SK-N-SH (cell line): ENCODE results near the gene ZSWIM3. TPM values are rescaled to one million over a fixed set of nuclear protein-coding genes. Genes with fewer than 3 reads are reported as not detected.

Experiments
- CTCF ChIA-PET: fragments of 300-600, 350-600 bp; formaldehyde crosslinking; extraction: SDS; loops from one replicate; lab custom pipeline; 2021; lab: Yijun Ruan, JAX
- POLR2A ChIA-PET: fragments of 350-600 bp; sonication (Branson Sonifier 250); formaldehyde crosslinking; extraction: SDS; loops from one replicate; lab custom pipeline; 2020; ENCODE audit warnings: antibody characterized with exemption, inconsistent platforms; lab: Yijun Ruan, JAX
- DNase-seq: peaks from one replicate; pipeline ENCODE4 v3.0.0; 2012
- H2AFZ ChIP-seq: fragments of 200-600 bp; sonication (generic); 2 replicates; pipeline ENCODE4 v1.8.1; 2016; ENCODE audit warnings: antibody characterized with exemption, mild to moderate bottlenecking, low read depth
- H3F3A ChIP-seq: fragments of 200-600 bp; sonication (generic); replicated peaks from 2 replicates; pipeline ENCODE3; 2016; ENCODE audit warnings: antibody characterized with exemption, mild to moderate bottlenecking; ENCODE audit not compliant: insufficient read depth
- H3K27ac ChIP-seq, 2 experiments: fragments of 200-500 bp in 1 of 2; fragments of 200-600 bp in 1 of 2; sonication (Bioruptor generic) in 1 of 2; sonication (generic), shearing (Covaris generic) in 1 of 2; 2 replicates each; pipeline versions ENCODE4 v1.5.1 to v1.6.1; 2014 to 2016; ENCODE audit warnings: low read depth in 2 of 2, inconsistent platforms in 1 of 2, low read length in 1 of 2, mild to moderate bottlenecking in 1 of 2, mixed read lengths in 1 of 2
- H3K27me3 ChIP-seq: fragments of 200-600 bp; sonication (generic), shearing (Covaris generic); 2 replicates; pipeline ENCODE4 v1.6.1; 2016; ENCODE audit warnings: mixed run types; ENCODE audit not compliant: insufficient read depth
- H3K36me3 ChIP-seq, 2 experiments: fragments of 200-500 bp in 1 of 2; fragments of 200-600 bp in 1 of 2; sonication (Bioruptor generic) in 1 of 2; sonication (generic) in 1 of 2; replicated peaks in 1 of 2; 2 replicates each; pipeline versions ENCODE3 to v1.5.1; 2014 to 2016; ENCODE audit warnings: low read length in 1 of 2, mild to moderate bottlenecking in 1 of 2; ENCODE audit not compliant: insufficient read depth in 2 of 2, control insufficient read depth in 1 of 2
- H3K4me1 ChIP-seq, 2 experiments: fragments of 200-500 bp in 1 of 2; fragments of 200-600 bp in 1 of 2; sonication (Bioruptor generic) in 1 of 2; sonication (generic), shearing (Covaris generic) in 1 of 2; 2 replicates each; pipeline versions ENCODE4 v1.5.1 to v1.6.1; 2014 to 2016; ENCODE audit warnings: low read depth in 1 of 2, low read length in 1 of 2, mixed run types in 1 of 2; ENCODE audit not compliant: insufficient read depth in 2 of 2, control insufficient read depth in 1 of 2
- H3K4me2 ChIP-seq: fragments of 200-600 bp; sonication (generic), shearing (Covaris generic); 2 replicates; pipeline ENCODE4 v1.6.1; 2017; ENCODE audit warnings: mixed run types
- H3K4me3 ChIP-seq, 2 experiments: fragments of 200-500 bp in 1 of 2; fragments of 200-600 bp in 1 of 2; sonication (Bioruptor generic) in 1 of 2; sonication (generic), shearing (Covaris generic) in 1 of 2; 2 replicates each; pipeline versions ENCODE4 v1.5.1 to v1.8.1; 2014 to 2016; ENCODE audit warnings: low read depth in 2 of 2, inconsistent platforms in 1 of 2, low read length in 1 of 2, mild to moderate bottlenecking in 1 of 2, mixed read lengths in 1 of 2, moderate library complexity in 1 of 2
- H3K79me2 ChIP-seq: fragments of 200-600 bp; sonication (generic); 2 replicates; pipeline ENCODE4 v1.8.1; 2017; ENCODE audit warnings: mild to moderate bottlenecking; ENCODE audit not compliant: insufficient read depth
- H3K9ac ChIP-seq: fragments of 200-600 bp; sonication (generic); 2 replicates; pipeline ENCODE4 v1.6.1; 2017; ENCODE audit warnings: mixed run types
- H3K9me2 ChIP-seq: fragments of 200-600 bp; sonication (generic); 2 replicates; pipeline ENCODE4 v1.6.1; 2017; ENCODE audit warnings: mixed run types
- H3K9me3 ChIP-seq: fragments of 200-600 bp; sonication (generic); 2 replicates; pipeline ENCODE4 v1.6.1; 2017; ENCODE audit warnings: mixed run types, mild to moderate bottlenecking, moderate library complexity
- H4K20me1 ChIP-seq: fragments of 200-600 bp; sonication (generic); 2 replicates; pipeline ENCODE4 v1.6.1; 2017; ENCODE audit warnings: mild to moderate bottlenecking, mixed run types; ENCODE audit not compliant: insufficient read depth
- EP300 ChIP-seq, 2 experiments: IDR thresholded peaks; 2 replicates each; pipeline versions ENCODE4 v1.4.0 to v1.6.1; 2012; ENCODE audit warnings: borderline replicate concordance in 1 of 2, low read depth in 1 of 2, low read length in 1 of 2
- EZH2phosphoT487 ChIP-seq: fragments of 200-600 bp; sonication (generic); IDR thresholded peaks from 2 replicates; pipeline ENCODE4 v1.6.1; 2017; ENCODE audit warnings: low read depth, mixed run types, mild to moderate bottlenecking, antibody characterized with exemption, moderate library complexity, borderline replicate concordance
- FOXM1 ChIP-seq: IDR thresholded peaks from 2 replicates; pipeline ENCODE4 v1.4.0; 2012; ENCODE audit warnings: low read depth, mild to moderate bottlenecking
- GABPA ChIP-seq: IDR thresholded peaks from 2 replicates; pipeline ENCODE4 v1.4.0; 2012; ENCODE audit warnings: low read depth, mild to moderate bottlenecking
- MEF2A ChIP-seq: IDR thresholded peaks from 2 replicates; pipeline ENCODE4 v1.4.0; 2012; ENCODE audit warnings: low read depth, borderline replicate concordance
- NRF1 ChIP-seq: IDR thresholded peaks from 2 replicates; pipeline ENCODE4 v1.6.1; 2012; ENCODE audit warnings: low read depth, mild to moderate bottlenecking, low read length
- POLR2AphosphoS5 ChIP-seq: IDR thresholded peaks from 2 replicates; pipeline ENCODE4 v1.6.1; 2012; ENCODE audit warnings: low read depth, low read length
- RAD21 ChIP-seq: IDR thresholded peaks from 2 replicates; pipeline ENCODE4 v1.6.1; 2012; ENCODE audit warnings: mild to moderate bottlenecking, low read length
- RXRA ChIP-seq: IDR thresholded peaks from 2 replicates; pipeline ENCODE4 v1.4.0; 2012; ENCODE audit warnings: low read depth, mild to moderate bottlenecking, borderline replicate concordance
- SMC3 ChIP-seq: IDR thresholded peaks from 2 replicates; pipeline ENCODE4 v1.6.1; 2012; ENCODE audit warnings: low read depth, low read length, improper control_type of control experiment
- TEAD4 ChIP-seq: IDR thresholded peaks from 2 replicates; pipeline ENCODE4 v1.4.0; 2012; ENCODE audit warnings: mild to moderate bottlenecking, borderline replicate concordance; ENCODE audit not compliant: insufficient read depth
- YY1 ChIP-seq: IDR thresholded peaks from 2 replicates; pipeline ENCODE4 v1.4.0; 2012; ENCODE audit warnings: low read depth, mild to moderate bottlenecking
- WGBS: methylation state at CpG from one replicate; pipeline ENCODE4 v1.1.6; 2017; ENCODE audit warnings: low lambda C conversion rate; 5-methylcytosine and 5-hydroxymethylcytosine counted together
- polyA plus RNA-seq, 3 experiments: library from polyadenylated mRNA; depleted of rRNA; stranded (reverse); fragments of >200 nt; gene quantifications; 2 replicates each; pipeline ENCODE4 v1.2.3, GENCODE V29; 2012
- TF ChIP-seq, protein P1 (sequence below): fragments of 150-350 bp; IDR thresholded peaks from 2 replicates; pipeline ENCODE4 v1.6.1; 2016; ENCODE audit warnings: mild to moderate bottlenecking, low read depth, low read length
- TF ChIP-seq, protein P2 (sequence below): fragments of 200-600 bp; sonication (generic); IDR thresholded peaks from 2 replicates; pipeline ENCODE4 v1.6.1; 2017; ENCODE audit warnings: antibody characterized with exemption, mild to moderate bottlenecking, moderate library complexity
- TF ChIP-seq, protein P3 (sequence below): IDR thresholded peaks from 2 replicates; pipeline ENCODE4 v1.4.0; 2012; ENCODE audit warnings: low read depth, borderline replicate concordance
- TF ChIP-seq, protein P4 (sequence below): IDR thresholded peaks from 2 replicates; pipeline ENCODE4 v1.4.0; 2012; ENCODE audit warnings: low read depth, borderline replicate concordance
- TF ChIP-seq, protein P5 (sequence below): IDR thresholded peaks from 2 replicates; pipeline ENCODE4; 2012

ZSWIM3 gene
- polyA plus RNA-seq, 1 of the 3 experiments (the other 2 are of a cell fraction): 2.3 TPM

DNA sequence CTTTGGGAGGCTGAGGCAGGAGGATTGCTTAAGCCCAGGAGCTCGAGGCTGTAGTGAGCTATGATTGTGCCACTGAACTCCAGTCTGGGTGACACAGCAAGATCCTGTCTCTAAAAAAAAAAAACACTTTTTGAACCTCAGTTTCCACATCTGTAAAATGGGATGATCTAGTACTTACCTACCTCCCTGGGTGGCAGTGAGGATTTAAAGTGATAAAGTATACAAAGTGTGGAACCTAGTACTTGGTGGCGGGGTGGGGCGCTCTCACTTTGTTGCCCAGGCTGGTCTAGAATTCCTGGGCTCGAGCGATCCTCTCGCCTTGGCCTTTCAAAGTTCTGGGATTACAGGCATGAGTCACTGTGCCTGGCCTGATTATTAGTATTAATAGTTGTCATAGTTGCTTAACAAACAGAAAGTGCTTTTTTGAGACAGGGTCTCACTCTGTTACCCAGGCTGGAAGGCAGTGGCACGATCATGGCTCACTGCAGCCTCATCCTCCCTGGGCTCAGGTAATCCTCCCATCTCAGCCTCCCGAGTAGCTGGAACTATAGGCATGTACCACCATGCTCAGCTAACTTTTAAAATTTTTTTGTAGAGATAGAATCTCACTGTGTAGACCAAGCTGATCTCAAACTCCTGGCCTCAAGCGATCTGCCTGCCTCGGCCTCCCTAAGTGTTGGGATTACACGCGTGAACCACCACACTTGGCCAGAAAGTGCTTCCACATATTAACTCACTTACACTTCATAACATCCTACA lies 61.5 kb downstream of the ZSWIM3 start:
- no peaks in the 10 kb centered on the region for H3K9me3 ChIP-seq
- POLR2A ChIA-PET: interaction anchor here (0.9 to 3.3 kb wide), 4 partner anchors 8 to 15 kb away, joined by 3 to 34 read pairs (median 12); partner anchors contain the start of gene PCIF1
- H3K4me2 ChIP-seq: peak overlapping the region; percentile 58
- no peak for DNase-seq
- H3K9ac ChIP-seq: no peak overlapping the region
- H4K20me1 ChIP-seq: no peaks in the 10 kb centered on the region
- H3K36me3 ChIP-seq: no peaks in the 10 kb centered on the region
- no peaks in the 10 kb centered on the region for H3K27me3 ChIP-seq
- H3K4me1 ChIP-seq: peaks cover 0 to 12% of the 10 kb centered on the region in 2 experiments; a peak in 1 of 4 replicates
- no peaks in the 10 kb centered on the region for H3K79me2 ChIP-seq
- no peak overlapping the region for H2AFZ ChIP-seq
- 86% methylated on average over 12 of the region's 12 CpGs for WGBS
- no peak for TF ChIP-seq GABPA
- TF ChIP-seq, protein P1, sequence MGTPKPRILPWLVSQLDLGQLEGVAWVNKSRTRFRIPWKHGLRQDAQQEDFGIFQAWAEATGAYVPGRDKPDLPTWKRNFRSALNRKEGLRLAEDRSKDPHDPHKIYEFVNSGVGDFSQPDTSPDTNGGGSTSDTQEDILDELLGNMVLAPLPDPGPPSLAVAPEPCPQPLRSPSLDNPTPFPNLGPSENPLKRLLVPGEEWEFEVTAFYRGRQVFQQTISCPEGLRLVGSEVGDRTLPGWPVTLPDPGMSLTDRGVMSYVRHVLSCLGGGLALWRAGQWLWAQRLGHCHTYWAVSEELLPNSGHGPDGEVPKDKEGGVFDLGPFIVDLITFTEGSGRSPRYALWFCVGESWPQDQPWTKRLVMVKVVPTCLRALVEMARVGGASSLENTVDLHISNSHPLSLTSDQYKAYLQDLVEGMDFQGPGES: no peak
- TF ChIP-seq FOXM1: no peak
- TF ChIP-seq POLR2AphosphoS5: no peak
- TF ChIP-seq SMC3: no peak
- TF ChIP-seq YY1: no peak
- TF ChIP-seq, protein P2, sequence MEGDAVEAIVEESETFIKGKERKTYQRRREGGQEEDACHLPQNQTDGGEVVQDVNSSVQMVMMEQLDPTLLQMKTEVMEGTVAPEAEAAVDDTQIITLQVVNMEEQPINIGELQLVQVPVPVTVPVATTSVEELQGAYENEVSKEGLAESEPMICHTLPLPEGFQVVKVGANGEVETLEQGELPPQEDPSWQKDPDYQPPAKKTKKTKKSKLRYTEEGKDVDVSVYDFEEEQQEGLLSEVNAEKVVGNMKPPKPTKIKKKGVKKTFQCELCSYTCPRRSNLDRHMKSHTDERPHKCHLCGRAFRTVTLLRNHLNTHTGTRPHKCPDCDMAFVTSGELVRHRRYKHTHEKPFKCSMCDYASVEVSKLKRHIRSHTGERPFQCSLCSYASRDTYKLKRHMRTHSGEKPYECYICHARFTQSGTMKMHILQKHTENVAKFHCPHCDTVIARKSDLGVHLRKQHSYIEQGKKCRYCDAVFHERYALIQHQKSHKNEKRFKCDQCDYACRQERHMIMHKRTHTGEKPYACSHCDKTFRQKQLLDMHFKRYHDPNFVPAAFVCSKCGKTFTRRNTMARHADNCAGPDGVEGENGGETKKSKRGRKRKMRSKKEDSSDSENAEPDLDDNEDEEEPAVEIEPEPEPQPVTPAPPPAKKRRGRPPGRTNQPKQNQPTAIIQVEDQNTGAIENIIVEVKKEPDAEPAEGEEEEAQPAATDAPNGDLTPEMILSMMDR: no peak
- no peak for TF ChIP-seq EP300 (IDR thresholded peaks at IDR 0.05; ENCODE audit: borderline replicate concordance in 1 of 2, low read depth in 1 of 2, low read length in 1 of 2)
- no peak for TF ChIP-seq TEAD4
- no peak for TF ChIP-seq EZH2phosphoT487
- TF ChIP-seq RXRA: no peak
- no peak for TF ChIP-seq MEF2A
- TF ChIP-seq, protein P3, sequence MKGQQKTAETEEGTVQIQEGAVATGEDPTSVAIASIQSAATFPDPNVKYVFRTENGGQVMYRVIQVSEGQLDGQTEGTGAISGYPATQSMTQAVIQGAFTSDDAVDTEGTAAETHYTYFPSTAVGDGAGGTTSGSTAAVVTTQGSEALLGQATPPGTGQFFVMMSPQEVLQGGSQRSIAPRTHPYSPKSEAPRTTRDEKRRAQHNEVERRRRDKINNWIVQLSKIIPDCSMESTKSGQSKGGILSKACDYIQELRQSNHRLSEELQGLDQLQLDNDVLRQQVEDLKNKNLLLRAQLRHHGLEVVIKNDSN: no peak
- TF ChIP-seq NRF1: no peak
- TF ChIP-seq, protein P4, sequence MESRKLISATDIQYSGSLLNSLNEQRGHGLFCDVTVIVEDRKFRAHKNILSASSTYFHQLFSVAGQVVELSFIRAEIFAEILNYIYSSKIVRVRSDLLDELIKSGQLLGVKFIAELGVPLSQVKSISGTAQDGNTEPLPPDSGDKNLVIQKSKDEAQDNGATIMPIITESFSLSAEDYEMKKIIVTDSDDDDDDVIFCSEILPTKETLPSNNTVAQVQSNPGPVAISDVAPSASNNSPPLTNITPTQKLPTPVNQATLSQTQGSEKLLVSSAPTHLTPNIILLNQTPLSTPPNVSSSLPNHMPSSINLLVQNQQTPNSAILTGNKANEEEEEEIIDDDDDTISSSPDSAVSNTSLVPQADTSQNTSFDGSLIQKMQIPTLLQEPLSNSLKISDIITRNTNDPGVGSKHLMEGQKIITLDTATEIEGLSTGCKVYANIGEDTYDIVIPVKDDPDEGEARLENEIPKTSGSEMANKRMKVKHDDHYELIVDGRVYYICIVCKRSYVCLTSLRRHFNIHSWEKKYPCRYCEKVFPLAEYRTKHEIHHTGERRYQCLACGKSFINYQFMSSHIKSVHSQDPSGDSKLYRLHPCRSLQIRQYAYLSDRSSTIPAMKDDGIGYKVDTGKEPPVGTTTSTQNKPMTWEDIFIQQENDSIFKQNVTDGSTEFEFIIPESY: no peak
- TF ChIP-seq, protein P5, sequence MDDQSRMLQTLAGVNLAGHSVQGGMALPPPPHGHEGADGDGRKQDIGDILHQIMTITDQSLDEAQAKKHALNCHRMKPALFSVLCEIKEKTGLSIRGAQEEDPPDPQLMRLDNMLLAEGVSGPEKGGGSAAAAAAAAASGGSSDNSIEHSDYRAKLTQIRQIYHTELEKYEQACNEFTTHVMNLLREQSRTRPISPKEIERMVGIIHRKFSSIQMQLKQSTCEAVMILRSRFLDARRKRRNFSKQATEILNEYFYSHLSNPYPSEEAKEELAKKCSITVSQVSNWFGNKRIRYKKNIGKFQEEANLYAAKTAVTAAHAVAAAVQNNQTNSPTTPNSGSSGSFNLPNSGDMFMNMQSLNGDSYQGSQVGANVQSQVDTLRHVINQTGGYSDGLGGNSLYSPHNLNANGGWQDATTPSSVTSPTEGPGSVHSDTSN: no peak
- no peak for TF ChIP-seq RAD21
- no peak overlapping the region for H3K4me3 ChIP-seq
- H3K9me2 ChIP-seq: no peaks in the 10 kb centered on the region
- peaks cover 5% of the 10 kb centered on the region for H3F3A ChIP-seq
- CTCF ChIA-PET: interaction anchor here (0.6 to 2.6 kb wide), 7 partner anchors 9 to 50 kb away, joined by 3 to 10 read pairs (median 3); partner anchors contain the start of genes CTSA and NEURL2
- peak overlapping the region; percentile 40 to 71; a peak in 2 of 4 replicates for H3K27ac ChIP-seq
